ENCODE measurements around the gene DAGLA.

DAGLA gene

DNA sequence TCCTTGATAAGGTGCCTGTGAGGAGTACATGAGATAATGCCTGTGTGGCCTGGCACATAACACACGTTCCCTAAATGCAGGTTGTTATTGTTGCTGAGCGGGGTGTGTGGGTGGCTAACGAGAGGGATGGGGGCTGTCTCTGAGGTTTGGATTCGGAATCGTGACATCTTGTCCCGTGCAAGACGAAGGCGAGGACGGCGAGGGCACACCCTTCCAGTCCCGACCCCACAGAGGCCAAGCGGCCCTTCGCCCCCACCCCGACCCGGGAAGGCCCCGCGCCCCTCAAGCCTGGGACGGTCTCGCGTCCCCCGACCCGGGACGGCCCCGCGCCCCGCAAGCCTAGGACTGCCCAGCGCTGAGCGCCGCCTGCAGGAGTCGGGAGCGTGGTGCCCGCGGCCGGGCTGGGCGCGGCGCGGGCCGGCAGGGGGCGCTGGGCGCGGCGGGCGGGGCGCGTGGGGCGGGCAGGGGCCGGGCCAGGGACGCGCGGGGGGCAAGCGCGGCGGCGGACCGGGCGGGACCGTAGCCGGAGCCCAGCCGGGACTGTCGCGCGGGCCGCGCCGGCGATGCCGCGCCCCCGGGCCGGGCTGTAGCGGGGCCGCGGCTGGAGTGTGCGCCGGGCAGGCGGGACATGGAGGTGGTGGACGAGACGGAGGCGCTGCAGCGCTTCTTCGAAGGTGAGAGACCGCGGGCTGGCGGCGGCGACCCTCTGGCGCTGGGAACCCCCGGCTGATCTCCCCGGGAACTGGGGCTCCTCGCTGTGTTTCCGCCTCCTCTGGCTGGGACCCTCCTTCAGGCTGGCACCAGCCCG lies 72.1 kb downstream of the DAGLA start, which contains the start of gene MYRF:
TSS of gene MYRF (plus strand) at position 520 of the 808 bp plus-strand sequence. CDS start at position 629, 109 bp downstream.
- peak; percentile 66 to 72 for DNase-seq

DNA sequence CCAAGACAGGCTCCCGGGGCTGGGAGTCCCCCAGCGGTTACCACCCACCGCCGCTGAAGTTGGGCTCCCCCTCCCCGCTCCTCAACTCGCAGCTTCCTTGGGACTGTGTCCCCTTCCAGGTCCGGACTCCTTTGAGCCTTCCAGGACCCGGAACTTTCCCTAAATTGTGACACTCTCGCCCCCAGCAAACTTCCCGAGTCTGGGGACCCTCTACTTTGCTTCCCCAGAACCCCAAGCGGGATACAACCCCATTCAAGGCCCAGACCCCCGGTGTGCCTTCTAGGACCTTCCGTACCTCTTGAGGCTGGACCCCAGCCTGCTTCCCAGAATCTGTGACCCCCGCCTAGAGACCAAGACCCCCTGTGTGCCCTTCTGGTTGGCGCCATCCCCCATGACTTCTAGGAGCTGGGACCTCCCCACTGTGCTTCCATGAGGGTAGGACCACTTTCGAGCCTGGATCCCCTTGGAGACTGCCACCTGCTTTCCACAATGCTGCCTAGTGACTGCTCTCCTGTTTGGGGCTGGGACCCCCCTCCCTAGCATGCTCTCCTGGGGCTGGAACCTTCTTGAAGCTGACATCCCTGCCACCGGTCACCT lies 72.8 kb downstream of the DAGLA start:
- no peak for DNase-seq

DNA sequence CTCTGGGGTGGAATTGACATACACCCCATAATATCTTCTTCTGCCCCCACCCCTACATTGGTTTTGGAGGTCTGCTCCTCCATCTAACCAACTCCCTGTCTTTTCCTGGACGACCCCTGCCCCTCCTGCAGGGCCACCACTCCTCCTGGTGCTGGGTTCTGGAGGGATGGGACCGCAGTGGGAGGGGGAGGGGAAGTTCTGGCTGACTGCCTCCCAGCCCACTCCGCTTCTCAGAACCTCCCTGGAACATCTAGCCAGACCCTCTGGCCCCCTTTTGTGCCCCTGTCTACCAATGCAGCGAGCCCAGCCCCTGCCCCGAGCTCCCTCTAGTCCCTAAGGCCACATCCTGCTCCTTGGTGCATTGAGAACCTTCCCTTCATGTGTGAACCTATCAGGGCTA lies 73.5 kb downstream of the DAGLA start:
- DNase-seq, result no peak

DNA sequence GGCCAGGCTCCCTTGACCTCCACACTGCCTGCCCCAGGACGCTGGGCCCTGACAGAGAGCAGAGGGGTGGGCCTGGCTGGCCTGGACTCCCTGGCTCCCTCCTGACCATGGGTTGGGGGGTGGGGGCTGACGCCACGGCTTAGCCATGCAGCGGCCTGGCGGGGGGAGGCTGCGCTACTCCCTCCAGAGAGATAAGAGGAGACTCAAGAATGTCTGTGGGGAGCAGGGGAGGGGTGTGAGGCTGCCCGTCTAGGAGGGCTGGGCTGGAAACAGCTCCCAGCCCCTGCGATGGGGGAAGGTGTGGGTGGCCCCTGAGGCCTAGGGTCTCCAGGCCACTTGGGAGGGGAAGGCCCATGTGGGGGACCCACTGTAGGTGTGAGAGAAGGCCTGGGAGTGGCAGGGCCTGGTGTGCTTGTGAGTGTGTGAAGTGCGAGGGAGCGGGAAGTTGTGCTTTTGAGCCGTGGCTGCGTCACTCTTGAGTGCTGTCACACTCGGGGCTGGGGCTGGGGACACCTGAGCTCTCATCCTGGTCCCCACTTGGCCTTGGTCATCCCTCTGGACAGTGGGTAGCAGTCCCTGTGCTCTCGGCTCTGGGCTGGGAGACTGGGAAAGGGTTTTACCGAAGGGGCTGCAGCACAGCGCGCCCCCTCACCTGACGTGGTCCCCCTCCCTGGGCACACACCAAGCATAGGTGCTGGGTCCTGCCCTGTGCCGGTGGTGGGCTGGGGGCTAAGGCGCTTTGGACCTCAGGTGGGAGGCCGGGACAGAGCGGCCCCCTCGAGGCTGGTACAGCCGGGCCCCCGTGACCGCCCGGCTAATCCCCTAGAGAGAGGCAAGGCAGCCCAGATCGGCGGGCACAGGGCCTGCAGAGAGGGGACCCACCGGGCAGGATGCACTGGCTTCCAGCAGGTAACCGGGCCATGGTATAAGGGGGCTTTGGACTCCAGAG lies 74.6 kb downstream of the DAGLA start:
- no peak for DNase-seq

DNA sequence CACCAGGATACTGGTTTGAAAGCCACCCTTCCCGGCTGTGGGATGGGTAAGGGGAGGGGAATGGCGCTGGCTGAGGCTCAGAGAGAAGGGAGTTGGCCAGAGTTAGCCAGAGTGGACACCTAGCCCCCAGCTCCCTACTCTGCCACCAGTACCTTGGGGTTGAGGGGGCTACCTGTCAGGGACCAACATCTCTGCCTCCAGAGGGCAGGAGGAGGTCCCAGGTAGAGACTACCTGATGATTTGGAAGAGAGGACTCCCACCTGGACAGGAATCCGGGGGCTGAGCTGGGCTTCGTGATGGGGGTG lies 75.9 kb downstream of the DAGLA start:
- no peak for DNase-seq

DNA sequence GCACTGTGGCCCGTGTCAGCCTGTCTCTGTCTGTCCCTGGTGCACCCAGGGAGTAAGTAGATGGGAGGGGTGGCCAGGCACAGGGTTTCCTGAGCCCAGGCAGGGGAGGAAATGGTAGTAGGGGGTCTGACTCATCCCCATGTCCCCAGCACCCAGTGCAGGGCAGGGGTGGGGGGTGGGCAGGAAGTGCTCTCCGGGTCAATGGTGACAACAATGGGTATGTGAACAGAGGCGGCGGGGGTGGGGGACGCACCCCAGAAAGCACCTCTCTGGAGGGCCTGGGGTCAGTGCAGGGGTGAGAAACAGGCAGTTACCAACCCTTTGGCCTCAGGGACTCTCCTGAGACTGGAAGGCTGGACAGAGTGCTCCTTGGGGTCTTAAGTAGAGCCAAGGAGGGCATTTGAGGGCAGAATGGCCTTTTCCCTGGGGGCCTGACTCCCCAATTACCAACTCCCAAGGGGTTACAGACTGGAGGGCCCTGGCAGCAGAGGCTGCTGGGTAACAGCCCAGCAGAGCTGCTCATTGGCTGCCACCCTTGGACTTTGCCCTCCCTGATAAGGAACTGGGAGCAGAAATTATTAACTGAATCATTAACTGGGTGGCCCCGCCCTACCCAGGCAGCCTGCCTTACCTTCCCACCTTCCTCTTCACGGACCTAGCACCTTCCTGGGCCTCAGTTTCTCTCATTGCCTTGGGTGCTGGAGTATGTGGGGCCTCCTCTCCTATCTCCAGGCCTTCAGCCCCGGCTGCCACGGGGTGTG lies 76.4 kb downstream of the DAGLA start:
- DNase-seq, result no peak

DNA sequence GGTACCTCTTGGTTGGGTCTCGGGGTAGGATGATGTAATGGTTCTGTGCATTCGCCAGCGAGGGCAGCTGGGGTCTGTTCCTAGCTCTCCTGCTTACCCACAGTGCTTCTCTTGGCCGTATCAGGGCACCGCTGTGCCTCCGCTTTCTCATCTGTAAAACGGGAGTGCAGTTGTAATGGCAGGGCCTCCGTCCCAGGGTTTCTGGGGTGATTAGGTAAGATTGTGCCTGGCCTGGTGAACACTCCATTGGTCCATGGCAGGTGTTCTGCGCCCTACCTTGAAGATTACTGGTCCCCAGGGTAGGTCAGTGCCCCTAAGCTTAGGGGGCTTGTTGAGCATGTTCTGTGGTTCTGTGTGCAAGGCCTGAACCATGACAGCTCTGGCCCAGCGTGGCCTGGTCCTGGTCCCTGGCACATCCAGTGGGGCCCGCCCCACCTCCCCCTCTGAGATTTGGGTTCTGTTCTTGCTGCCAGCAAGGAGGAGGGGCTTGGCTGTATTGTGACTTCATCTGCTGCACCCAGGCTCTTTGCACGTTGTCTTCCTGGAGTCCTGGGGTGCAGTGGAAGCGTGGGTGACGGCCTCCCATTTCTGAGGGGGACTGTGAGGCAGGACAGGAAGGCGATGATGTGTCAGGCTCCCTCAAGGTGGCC lies 77.1 kb downstream of the DAGLA start:
- DNase-seq, result no peak

DNA sequence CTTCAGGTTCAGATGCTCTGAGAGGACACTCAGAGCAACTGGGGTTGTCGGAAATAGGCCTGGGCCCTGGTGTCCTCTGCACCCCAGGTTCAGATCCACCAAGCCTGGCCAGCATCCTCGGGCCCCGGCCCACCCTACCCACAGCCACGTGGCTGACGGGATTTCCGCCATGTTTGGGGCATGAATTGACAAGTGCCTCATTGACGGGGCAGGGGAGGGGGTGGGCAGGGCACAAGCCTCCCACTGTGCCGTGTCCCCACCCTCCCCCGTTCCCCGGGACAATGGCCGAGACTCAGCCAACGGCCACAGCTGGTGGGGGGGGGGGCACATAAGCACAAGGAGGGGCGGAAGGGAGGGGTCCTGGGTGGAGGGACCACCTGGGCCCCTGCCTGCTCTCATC lies 80.8 kb downstream of the DAGLA start:
- DNase-seq, result no peak

DNA sequence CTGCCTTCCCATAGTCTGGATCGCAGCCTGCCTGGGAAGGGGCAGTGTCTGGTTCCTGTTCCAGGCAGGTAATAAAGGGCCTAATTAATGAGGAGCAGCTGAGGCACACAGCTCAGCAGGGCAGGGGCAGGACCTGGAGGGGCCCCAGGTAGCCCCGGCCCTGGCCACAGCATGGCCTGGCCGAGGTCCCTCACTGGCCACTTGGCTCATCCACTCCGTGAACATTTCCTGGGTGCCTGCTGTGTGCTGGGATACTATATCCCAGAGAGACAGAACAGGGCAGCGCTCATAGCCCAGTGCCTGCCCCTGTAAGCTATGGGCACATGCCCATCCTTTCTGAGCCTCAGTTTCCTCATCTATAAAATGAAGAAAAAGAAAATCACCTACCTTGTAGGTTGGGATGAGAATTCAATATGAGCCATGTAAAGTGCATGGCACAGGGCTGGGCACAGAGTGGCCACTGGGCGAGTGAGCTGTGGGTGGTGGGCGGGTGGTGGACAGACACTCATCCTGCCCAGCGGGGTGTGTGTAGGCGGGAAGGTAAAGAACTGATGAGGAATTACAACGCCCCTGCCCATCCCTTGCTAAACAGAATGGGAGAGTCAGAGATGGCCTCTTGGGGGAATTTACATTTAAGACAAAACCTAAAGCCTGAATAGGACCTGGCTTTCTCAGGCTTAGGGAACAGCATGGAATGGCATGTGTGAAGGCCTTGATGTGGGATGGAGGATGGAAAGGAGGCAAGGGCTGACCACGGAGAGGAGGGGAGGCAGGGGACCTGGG lies 81.4 kb downstream of the DAGLA start:
- DNase-seq, result no peak

DNA sequence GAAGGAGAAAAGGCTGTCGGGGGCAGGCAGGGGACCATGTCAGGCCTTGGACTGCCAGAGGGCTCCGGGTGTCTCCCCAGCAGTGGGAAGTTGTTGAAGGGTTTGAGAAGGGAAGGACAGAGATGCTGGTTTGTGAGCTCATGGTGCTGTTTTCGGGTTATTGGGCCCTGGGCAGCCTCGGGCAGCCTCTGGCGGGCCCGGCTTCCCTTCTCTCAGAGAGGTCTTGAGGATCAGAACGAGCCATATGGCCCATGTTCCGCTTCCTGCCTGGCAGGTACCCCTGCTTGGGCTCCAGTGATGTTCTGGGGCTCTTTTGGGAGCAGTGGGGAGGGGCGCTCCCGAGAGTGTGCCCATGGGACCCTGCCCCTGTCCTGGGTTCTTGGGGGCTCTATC lies 82.0 kb downstream of the DAGLA start:
- DNase-seq, result no peak

DNA sequence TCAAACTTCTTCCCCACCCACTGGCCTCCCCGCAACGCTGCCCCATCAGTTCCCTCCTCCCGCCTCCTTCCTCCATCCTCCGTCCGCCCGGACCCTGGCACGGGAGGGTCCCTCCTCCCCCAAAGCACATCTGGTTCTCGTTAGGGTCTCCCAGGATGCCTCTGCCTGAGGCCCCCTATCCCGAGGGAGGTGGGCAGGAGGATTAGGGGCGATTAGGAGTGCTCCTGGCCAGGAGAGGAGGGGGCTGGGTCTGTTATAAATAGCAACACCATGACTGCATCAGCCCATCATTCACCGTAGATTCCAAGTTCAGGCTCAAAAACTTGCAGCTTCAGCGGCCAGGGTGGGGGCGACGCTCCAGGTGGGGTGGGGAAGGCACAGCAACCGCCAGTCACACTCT lies 82.6 kb downstream of the DAGLA start:
- no peak for DNase-seq

DNA sequence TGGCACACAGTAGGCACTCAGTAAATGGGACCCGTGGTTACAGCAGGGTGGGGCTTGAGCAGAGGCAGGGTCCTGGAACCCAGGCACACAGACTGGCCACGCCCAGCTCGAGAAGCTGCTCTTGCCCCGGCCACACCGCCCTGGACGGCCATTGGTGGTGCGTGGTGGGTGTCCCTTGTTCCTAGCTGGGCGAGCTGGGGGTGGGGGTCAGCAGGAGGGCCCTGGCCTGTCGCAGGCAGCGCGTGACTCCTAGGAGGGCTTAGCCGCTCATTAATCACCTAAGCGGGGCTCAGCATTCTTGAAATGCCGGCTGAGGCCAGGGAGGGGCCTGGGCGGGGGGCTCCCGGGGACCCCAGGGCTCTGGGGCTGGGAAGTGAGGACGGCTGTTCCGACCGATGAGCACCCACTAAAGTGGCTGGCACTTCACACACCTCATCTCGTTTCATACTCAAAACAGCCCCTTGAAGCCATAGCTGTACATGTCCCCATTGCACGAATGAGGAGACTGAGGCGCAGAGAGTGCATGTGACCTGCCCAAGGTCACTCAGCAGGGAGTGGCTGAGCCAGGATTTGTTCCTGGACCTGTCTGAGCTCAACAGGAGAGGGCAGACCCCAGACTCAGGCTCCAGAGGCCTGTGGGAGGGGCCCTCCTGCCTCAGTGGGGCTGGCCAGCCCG lies 83.9 kb downstream of the DAGLA start:
- no peak for DNase-seq

DNA sequence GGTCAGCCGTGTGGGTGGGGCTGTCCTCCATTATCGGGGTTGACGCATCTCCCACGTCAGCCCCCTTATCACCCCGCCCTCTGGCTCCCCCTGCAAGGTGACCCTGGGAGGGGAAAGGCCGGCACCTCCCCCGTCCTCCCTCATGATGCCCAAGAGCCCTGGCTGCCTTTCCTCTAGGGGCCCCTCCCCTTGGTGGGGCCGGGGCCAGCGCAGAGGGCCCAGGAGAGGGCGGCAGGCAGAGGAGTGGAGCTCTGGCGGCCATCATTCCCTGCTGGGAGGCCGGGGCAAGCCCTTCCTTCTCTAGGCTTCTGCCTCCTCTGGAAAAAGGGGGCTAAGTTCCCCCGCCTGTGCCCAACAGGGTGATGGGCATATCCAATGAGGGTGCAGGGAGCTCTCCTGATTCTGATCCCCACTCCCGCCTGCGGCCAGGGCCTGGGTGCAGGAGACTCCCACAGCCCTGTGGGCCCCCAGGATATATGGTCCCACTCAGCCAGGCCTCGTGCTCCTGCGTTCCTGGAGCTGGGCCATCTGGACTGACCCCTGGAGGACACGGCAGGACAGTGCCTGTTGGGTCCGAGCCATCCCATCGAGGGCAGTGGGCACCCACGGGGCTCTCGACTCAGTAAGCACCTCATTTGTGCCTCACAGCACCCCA lies 84.5 kb downstream of the DAGLA start:
- no peak for DNase-seq

DNA sequence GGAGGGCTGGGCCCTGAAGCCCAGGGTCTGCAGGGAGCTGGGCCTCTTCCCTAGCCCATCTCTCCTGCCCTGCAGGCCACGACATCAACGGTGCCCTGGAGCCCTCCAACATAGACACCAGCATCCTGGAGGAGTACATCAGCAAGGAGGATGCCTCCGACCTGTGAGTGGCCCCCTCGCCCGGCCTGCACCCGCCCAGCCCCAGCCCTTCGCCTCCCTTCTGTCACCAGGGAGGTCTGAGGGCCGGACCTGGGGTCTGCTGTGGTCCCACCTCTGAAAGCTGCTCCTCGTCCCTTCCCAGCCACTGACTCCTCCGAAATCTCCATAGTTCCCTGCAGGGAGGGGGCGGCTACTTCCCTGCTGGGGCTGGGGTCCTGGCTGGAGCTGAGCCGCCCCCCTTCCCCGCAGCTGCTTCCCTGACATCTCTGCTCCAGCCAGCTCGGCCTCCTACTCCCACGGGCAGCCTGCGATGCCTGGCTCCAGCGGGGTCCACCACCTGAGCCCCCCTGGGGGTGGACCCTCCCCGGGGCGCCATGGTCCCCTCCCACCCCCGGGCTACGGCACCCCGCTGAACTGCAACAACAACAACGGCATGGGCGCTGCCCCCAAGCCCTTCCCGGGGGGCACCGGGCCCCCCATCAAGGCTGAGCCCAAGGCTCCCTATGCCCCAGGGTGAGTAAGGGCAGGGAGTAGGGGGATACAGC lies 85.5 kb downstream of the DAGLA start:
- DNase-seq, result no peak

DNA sequence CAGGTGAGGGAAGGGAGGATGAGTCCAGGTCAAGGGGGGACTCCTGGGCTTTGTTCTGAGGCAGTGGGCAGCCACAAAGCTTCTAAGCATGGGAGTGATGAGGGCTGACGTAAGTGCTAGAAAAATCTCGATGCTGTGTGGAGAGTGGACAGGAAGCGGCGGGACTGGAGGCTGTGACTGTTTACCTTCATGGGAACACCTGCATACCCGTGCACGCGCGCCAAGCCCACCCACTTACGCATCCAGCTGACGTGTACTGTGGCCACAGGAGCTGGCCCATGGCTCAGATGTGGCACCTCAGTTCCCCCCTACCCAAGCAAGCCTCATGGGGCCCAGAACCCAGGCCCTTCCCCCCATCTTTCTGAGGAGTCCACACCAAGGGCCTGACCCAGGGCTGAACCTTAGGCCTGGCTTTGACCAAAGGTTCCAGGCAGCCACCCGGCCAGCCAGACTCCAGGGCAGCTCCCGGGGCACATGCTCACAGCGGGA lies 86.2 kb downstream of the DAGLA start:
- DNase-seq, result no peak

DNA sequence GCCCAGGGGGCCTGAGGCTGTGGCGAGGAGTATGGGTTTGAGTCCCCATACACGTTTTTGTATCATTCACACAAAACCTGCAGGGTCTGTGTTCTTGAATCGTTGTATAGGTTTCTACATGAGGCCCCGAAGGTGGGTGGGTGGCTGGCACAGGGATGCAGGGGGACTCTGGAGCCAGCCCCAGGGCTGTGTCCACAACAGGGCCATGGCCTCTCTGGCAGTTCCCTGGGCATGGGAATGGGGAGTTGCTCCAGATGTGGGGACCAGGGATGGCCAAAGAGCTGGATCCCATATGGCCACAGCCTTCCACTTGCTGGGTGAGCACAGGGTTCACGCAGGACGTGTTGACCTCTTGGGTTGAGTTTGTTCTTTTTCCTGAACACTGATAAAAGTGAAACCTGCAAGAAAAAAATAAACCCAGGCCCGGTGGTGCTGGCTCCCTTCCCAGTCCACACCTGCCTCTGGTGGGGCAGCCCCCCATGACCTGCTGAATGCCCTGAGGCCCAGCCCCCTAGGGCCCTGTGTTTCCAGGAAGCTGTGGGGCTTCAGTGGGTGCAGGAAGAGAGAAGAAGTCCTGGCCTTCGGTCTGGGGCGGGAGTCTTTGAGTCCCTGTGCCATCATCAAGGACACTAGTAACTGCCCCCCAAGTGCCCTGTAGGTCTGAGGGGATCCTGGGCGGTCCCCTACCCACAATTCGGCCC lies 88.3 kb downstream of the DAGLA start:
- no peak for DNase-seq

DNA sequence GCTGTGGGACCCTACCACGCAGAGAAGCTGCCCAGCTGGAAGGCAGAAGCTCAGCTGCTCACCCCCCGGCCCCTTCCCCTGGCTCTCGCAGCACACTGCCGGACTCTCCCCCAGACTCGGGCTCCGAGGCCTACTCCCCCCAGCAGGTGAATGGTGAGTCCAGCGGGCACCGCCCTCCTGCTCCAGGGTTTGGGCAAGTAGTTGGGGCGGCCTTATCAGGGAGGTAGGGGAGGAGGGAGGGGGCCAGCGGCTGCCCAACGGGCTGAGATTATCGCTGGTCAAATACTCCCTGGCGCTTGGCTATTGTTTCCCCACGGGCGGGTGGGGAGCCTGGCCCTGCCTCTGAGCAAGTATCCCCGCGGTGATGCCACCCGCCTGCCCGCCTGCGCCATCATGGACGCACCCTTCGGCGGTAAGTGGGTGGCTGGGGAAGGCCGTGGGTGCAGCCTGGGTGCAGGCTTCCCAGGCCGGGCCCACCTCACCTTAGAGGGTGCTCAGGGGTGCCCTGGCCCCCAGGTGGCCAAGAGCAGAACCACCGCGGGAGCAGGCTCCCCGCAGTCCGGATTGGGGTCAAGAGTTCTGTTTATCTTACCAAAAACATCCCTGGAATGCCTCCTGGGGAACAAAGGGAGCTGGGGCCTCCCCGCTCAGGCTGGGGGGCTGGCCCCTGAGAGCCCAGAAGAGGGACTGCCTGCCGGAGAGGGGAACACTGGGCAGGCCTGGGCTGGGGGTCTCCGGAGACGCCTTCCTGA lies 89.2 kb downstream of the DAGLA start:
- no peak for DNase-seq

Data from stimulated activated CD4-positive, alpha-beta T cell treated with anti-CD3 and anti-CD28 coated beads, Interleukin-2, amount 100 ng/mL, for 24 hours (primary cell).